Liver (tissue), 9 donors: Measurements from ENCODE around the gene BTF3L4. TPM values are rescaled to one million over a fixed set of nuclear protein-coding genes. Genes with fewer than 3 reads are reported as not detected.

ENCODE experiments used
- DNase-seq: peaks from one replicate; pipeline ENCODE4 v3.0.0-alpha.2; 2017; ENCODE audit warnings: low spot score
- H3K27ac ChIP-seq, 2 donors: one replicate each; pipeline ENCODE4 v1.7.0; 2013; ENCODE audit warnings: inconsistent platforms in 2 of 2, low read length in 2 of 2, control low read depth in 1 of 2, low read depth in 1 of 2, mild to moderate bottlenecking in 1 of 2
- H3K27me3 ChIP-seq, 4 donors: one replicate each; pipeline versions ENCODE4 v1.6.1 to v1.7.0; 2013; ENCODE audit warnings: low read length in 3 of 4, inconsistent platforms in 1 of 4, mild to moderate bottlenecking in 1 of 4, moderate library complexity in 1 of 4; ENCODE audit not compliant: control insufficient read depth in 4 of 4, insufficient read depth in 4 of 4
- H3K36me3 ChIP-seq, 4 donors: one replicate each; pipeline versions ENCODE4 v1.6.1 to v1.7.0; 2013; ENCODE audit warnings: low read length in 3 of 4, mild to moderate bottlenecking in 3 of 4, low read depth in 1 of 4, moderate library complexity in 1 of 4; ENCODE audit not compliant: control insufficient read depth in 4 of 4, insufficient read depth in 3 of 4
- H3K4me1 ChIP-seq, 4 donors: one replicate each; pipeline versions ENCODE4 v1.6.1 to v1.7.0; 2013; ENCODE audit warnings: low read length in 3 of 4, mild to moderate bottlenecking in 3 of 4, moderate library complexity in 1 of 4; ENCODE audit not compliant: control insufficient read depth in 4 of 4, insufficient read depth in 4 of 4
- H3K4me3 ChIP-seq, 3 donors: one replicate each; pipeline versions ENCODE4 v1.6.1 to v1.7.0; 2013; ENCODE audit warnings: low read length in 3 of 3, control low read depth in 1 of 3, low read depth in 1 of 3, mild to moderate bottlenecking in 1 of 3
- H3K9ac ChIP-seq, 2 donors: one replicate each; pipeline ENCODE4 v1.7.0; 2013; ENCODE audit warnings: low read length in 2 of 2, mild to moderate bottlenecking in 2 of 2, moderate library complexity in 2 of 2, control low read depth in 1 of 2, low read depth in 1 of 2
- H3K9me3 ChIP-seq, 4 donors: one replicate each; pipeline versions ENCODE4 v1.6.1 to v1.7.0; 2013; ENCODE audit warnings: low read length in 3 of 4; ENCODE audit not compliant: control insufficient read depth in 4 of 4
- FOXA1 ChIP-seq: IDR thresholded peaks from 2 replicates; pipeline ENCODE4 v1.6.1; 2016; ENCODE audit warnings: antibody characterized with exemption
- FOXA2 ChIP-seq: IDR thresholded peaks from 2 replicates; pipeline ENCODE4 v1.6.1; 2016; ENCODE audit warnings: antibody characterized with exemption
- GABPA ChIP-seq, 2 donors: IDR thresholded peaks in 1 of 2; conservative IDR thresholded peaks in 1 of 2; 2 replicates each; pipeline ENCODE4 v1.6.1; 2016; ENCODE audit warnings: antibody characterized with exemption in 2 of 2, mild to moderate bottlenecking in 1 of 2, moderate library complexity in 1 of 2
- HNF4A ChIP-seq, 2 donors: conservative IDR thresholded peaks; 2 replicates each; pipeline ENCODE4 v1.6.1; 2016; ENCODE audit warnings: antibody characterized with exemption in 2 of 2, mild to moderate bottlenecking in 2 of 2
- HNF4G ChIP-seq: IDR thresholded peaks from 2 replicates; pipeline ENCODE4 v1.6.1; 2016; ENCODE audit warnings: antibody characterized with exemption
- JUND ChIP-seq, 2 donors: IDR thresholded peaks; 2 replicates each; pipeline ENCODE4 v1.6.1; 2016; ENCODE audit warnings: antibody characterized with exemption in 2 of 2
- RAD21 ChIP-seq, 2 donors: IDR thresholded peaks; 2 replicates each; pipeline ENCODE4 v1.6.1; 2016; ENCODE audit warnings: antibody characterized with exemption in 2 of 2, mild to moderate bottlenecking in 2 of 2
- REST ChIP-seq: IDR thresholded peaks from 2 replicates; pipeline ENCODE4 v1.6.1; 2016; ENCODE audit warnings: antibody characterized with exemption, mild to moderate bottlenecking
- RXRA ChIP-seq, 2 donors: IDR thresholded peaks; 2 replicates each; pipeline ENCODE4 v1.6.1; 2017 to 2018; ENCODE audit warnings: antibody characterized with exemption in 2 of 2, mild to moderate bottlenecking in 1 of 2
- SP1 ChIP-seq: IDR thresholded peaks from 2 replicates; pipeline ENCODE4 v1.6.1; 2018; ENCODE audit warnings: antibody characterized with exemption, mild to moderate bottlenecking
- TAF1 ChIP-seq: conservative IDR thresholded peaks from 2 replicates; pipeline ENCODE4 v1.6.1; 2016; ENCODE audit warnings: antibody characterized with exemption, mild to moderate bottlenecking
- YY1 ChIP-seq: IDR thresholded peaks from 2 replicates; pipeline ENCODE4 v1.6.1; 2016; ENCODE audit warnings: antibody characterized with exemption, mild to moderate bottlenecking
- WGBS: extraction: QIAGEN DNeasy Blood & Tissue Kit; methylation state at CpG from one replicate; pipeline ENCODE4 v1.1.7; 2013; 5-methylcytosine and 5-hydroxymethylcytosine counted together
- polyA plus RNA-seq, 2 donors: library from polyadenylated mRNA; stranded (reverse) in 1 of 2; unstranded in 1 of 2; fragments of 200-250 nt in 1 of 2; fragments of >200 nt in 1 of 2; fragmentation: Nextera tagmentation in 1 of 2; extraction: Ambion mirVana in 1 of 2; gene quantifications; one replicate each; pipeline versions ENCODE4 v1.2.1 to v1.2.3, GENCODE V29; 2013 to 2015
- total RNA-seq, 2 donors: library from RNA; depleted of rRNA; stranded (reverse); fragments of >200 nt; gene quantifications; one replicate each; pipeline ENCODE4 v1.2.3, GENCODE V29; 2014
- TF ChIP-seq, protein P1 (sequence below): IDR thresholded peaks from 2 replicates; pipeline ENCODE4 v1.6.1; 2016; ENCODE audit warnings: antibody characterized with exemption
- TF ChIP-seq, protein P2 (sequence below): IDR thresholded peaks from 2 replicates; pipeline ENCODE4 v1.6.1; 2016; ENCODE audit warnings: antibody characterized with exemption
- TF ChIP-seq, protein P3 (sequence below): fragments of 150-350 bp; IDR thresholded peaks from 2 replicates; pipeline ENCODE4 v1.5.1; 2017; ENCODE audit warnings: improper control_type of control experiment, low read depth, low read length; ENCODE audit not compliant: missing input control
- TF ChIP-seq, protein P4 (sequence below): IDR thresholded peaks from 2 replicates; pipeline ENCODE4 v1.6.1; 2016; ENCODE audit warnings: antibody characterized with exemption
- donor health status: healthy.
- donor health status: healthy.
- donor health status: healthy.
- donor health status: healthy.
- donor health status: healthy.

The BTF3L4 gene
- total and polyA plus RNA-seq, 4 donors = 13.4 to 33.3 (median 18.5) TPM

DNA sequence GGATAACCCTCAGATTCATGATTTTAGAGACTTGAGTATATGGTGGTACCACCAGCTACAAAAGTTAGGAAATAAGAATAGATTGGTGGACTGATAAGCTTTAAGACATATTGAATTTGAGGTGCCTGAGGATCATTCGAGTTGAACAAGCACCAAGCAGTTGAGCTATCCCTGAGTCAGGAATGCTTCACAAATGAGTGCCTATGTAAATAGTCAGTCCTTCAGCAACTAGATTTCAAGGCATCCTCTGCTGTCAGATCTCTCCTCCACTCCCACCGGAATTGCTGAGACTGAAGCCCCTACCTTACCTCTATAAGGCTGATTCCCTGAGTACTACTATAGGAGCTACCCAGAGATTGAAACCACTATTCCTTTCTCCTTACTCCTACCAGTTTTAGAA, 7.1 kb downstream of the BTF3L4 start:
- DNase-seq = no peak
- peaks cover 11 to 45% (median 33%) of the 10 kb centered on the region in 4 donors for H3K36me3 ChIP-seq

GRCh38 chr1:52070704-52071103, 14.6 kb downstream of the BTF3L4 start:
- TF ChIP-seq YY1 = no peak
- H3K27ac ChIP-seq = no peak overlapping the region
- no peak for DNase-seq
- 96% methylated on average over 4 of the region's 4 CpGs for WGBS
- no peak overlapping the region for H3K4me3 ChIP-seq
- H3K9ac ChIP-seq = no peak overlapping the region
- no peaks in the 10 kb centered on the region for H3K9me3 ChIP-seq
- H3K36me3 ChIP-seq = peaks cover 7 to 25% (median 18%) of the 10 kb centered on the region in 4 donors
- H3K4me1 ChIP-seq = no peaks in the 10 kb centered on the region
- no peaks in the 10 kb centered on the region for H3K27me3 ChIP-seq

More for the DNA sequence above, 7.1 kb downstream of the BTF3L4 start:
- H3K9me3 ChIP-seq = no peaks in the 10 kb centered on the region
- no peak overlapping the region for H3K27ac ChIP-seq
- no peak overlapping the region for H3K4me3 ChIP-seq
- no peak overlapping the region for H3K9ac ChIP-seq
- no peaks in the 10 kb centered on the region for H3K4me1 ChIP-seq
- TF ChIP-seq JUND (IDR thresholded peaks at IDR 0.05) = no peak
- TF ChIP-seq, protein P1, sequence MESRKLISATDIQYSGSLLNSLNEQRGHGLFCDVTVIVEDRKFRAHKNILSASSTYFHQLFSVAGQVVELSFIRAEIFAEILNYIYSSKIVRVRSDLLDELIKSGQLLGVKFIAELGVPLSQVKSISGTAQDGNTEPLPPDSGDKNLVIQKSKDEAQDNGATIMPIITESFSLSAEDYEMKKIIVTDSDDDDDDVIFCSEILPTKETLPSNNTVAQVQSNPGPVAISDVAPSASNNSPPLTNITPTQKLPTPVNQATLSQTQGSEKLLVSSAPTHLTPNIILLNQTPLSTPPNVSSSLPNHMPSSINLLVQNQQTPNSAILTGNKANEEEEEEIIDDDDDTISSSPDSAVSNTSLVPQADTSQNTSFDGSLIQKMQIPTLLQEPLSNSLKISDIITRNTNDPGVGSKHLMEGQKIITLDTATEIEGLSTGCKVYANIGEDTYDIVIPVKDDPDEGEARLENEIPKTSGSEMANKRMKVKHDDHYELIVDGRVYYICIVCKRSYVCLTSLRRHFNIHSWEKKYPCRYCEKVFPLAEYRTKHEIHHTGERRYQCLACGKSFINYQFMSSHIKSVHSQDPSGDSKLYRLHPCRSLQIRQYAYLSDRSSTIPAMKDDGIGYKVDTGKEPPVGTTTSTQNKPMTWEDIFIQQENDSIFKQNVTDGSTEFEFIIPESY = no peak
- no peak for TF ChIP-seq GABPA (IDR thresholded peaks at IDR 0.05 in 1 of 2, conservative IDR thresholded peaks at IDR 0.05 in 1 of 2)
- 98% methylated on average over 2 of the region's 2 CpGs for WGBS
- no peaks in the 10 kb centered on the region for H3K27me3 ChIP-seq

DNA sequence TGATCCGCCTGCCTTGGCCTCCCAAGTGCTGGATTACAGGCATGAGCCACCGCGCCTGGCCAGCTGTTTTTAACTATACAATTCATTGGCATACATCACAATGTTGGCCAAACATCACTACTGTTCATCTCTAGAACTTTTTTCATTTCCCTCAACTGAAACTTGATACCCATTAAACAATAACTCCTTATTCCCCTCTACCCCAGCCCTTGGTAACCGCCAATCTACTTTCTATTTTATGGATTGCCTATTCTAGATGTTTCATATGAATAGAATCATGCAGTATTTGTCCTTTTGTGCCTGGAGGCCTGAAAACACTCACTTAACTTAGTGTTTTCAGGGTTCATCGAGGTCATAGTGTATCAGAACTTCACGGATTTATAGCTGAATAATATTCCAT, 16.2 kb downstream of the BTF3L4 start:
- DNase-seq = no peak
- Histone ChIP-seq H3K27ac (no peak overlapping the region), H3K4me3 (no peak overlapping the region), H3K9me3 (no peaks in the 10 kb centered on the region), H3K4me1 (no peaks in the 10 kb centered on the region), H3K9ac (no peak overlapping the region), H3K27me3 (no peaks in the 10 kb centered on the region), H3K36me3 (peaks cover 0 to 15% (median 12%) of the 10 kb centered on the region in 4 donors)
- 81% methylated on average over 6 of the region's 6 CpGs for WGBS
- TF ChIP-seq, protein P1 = no peak
- no peak for TF ChIP-seq HNF4G
- TF ChIP-seq, protein P2, sequence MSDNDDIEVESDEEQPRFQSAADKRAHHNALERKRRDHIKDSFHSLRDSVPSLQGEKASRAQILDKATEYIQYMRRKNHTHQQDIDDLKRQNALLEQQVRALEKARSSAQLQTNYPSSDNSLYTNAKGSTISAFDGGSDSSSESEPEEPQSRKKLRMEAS = no peak
- no peak for TF ChIP-seq RAD21 (IDR thresholded peaks at IDR 0.05)
- no peak for TF ChIP-seq GABPA (IDR thresholded peaks at IDR 0.05 in 1 of 2, conservative IDR thresholded peaks at IDR 0.05 in 1 of 2)
- TF ChIP-seq, protein P3, sequence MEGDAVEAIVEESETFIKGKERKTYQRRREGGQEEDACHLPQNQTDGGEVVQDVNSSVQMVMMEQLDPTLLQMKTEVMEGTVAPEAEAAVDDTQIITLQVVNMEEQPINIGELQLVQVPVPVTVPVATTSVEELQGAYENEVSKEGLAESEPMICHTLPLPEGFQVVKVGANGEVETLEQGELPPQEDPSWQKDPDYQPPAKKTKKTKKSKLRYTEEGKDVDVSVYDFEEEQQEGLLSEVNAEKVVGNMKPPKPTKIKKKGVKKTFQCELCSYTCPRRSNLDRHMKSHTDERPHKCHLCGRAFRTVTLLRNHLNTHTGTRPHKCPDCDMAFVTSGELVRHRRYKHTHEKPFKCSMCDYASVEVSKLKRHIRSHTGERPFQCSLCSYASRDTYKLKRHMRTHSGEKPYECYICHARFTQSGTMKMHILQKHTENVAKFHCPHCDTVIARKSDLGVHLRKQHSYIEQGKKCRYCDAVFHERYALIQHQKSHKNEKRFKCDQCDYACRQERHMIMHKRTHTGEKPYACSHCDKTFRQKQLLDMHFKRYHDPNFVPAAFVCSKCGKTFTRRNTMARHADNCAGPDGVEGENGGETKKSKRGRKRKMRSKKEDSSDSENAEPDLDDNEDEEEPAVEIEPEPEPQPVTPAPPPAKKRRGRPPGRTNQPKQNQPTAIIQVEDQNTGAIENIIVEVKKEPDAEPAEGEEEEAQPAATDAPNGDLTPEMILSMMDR = no peak
- TF ChIP-seq REST = no peak
- no peak for TF ChIP-seq RXRA (IDR thresholded peaks at IDR 0.05)
- TF ChIP-seq, protein P4, sequence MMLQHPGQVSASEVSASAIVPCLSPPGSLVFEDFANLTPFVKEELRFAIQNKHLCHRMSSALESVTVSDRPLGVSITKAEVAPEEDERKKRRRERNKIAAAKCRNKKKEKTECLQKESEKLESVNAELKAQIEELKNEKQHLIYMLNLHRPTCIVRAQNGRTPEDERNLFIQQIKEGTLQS = no peak
- TF ChIP-seq FOXA1 = no peak
- TF ChIP-seq FOXA2 = no peak
- no peak for TF ChIP-seq YY1
- TF ChIP-seq TAF1 = no peak
- no peak for TF ChIP-seq SP1
- TF ChIP-seq HNF4A (conservative IDR thresholded peaks at IDR 0.05) = no peak
